IPS-18a (cell line): ENCODE data around the gene CCR5.
"Not testable (repeated sequence)": the region's sequence is repeated elsewhere in the genome, so short reads cannot be mapped to it uniquely, and the experiment has no call there.

Source experiments
- H3K27ac ChIP-seq: one replicate; pipeline ENCODE4 v1.5.1; 2013; ENCODE audit warnings: low read length
- H3K27me3 ChIP-seq: one replicate; pipeline ENCODE4 v1.6.1; 2013; ENCODE audit warnings: mild to moderate bottlenecking, low read length; ENCODE audit not compliant: control insufficient read depth, insufficient read depth
- H3K36me3 ChIP-seq: one replicate; pipeline ENCODE4 v1.6.1; 2013; ENCODE audit warnings: low read depth, low read length; ENCODE audit not compliant: control insufficient read depth
- H3K4me1 ChIP-seq: one replicate; pipeline ENCODE4 v1.6.1; 2013; ENCODE audit warnings: low read depth, low read length; ENCODE audit not compliant: control insufficient read depth
- H3K4me3 ChIP-seq: one replicate; pipeline ENCODE4 v1.5.1; 2013; ENCODE audit warnings: low read length
- H3K9ac ChIP-seq: one replicate; pipeline ENCODE4 v1.6.1; 2013; ENCODE audit warnings: mild to moderate bottlenecking, low read length, moderate library complexity
- H3K9me3 ChIP-seq: one replicate; pipeline ENCODE4 v1.6.1; 2013; ENCODE audit warnings: low read depth, low read length; ENCODE audit not compliant: control insufficient read depth

The CCR5 gene

DNA sequence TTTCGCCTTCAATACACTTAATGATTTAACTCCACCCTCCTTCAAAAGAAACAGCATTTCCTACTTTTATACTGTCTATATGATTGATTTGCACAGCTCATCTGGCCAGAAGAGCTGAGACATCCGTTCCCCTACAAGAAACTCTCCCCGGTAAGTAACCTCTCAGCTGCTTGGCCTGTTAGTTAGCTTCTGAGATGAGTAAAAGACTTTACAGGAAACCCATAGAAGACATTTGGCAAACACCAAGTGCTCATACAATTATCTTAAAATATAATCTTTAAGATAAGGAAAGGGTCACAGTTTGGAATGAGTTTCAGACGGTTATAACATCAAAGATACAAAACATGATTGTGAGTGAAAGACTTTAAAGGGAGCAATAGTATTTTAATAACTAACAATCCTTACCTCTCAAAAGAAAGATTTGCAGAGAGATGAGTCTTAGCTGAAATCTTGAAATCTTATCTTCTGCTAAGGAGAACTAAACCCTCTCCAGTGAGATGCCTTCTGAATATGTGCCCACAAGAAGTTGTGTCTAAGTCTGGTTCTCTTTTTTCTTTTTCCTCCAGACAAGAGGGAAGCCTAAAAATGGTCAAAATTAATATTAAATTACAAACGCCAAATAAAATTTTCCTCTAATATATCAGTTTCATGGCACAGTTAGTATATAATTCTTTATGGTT lies at the start of gene CCR5:
Gene CCR5, plus strand, starts transcription at position 108 of the 680 bp plus-strand sequence. CDS start 1,957 bp downstream, outside the sequence.
- Histone ChIP-seq H3K4me1 (peaks cover 4% of the 10 kb centered on the region), H3K9ac (no peak within 1 kb of the TSS), H3K4me3 (no peak within 1 kb of the TSS), H3K9me3 (no peaks in the 10 kb centered on the region), H3K36me3 (no peaks in the 10 kb centered on the region), H3K27me3 (no peaks in the 10 kb centered on the region), H3K27ac (no peak within 1 kb of the TSS)

DNA sequence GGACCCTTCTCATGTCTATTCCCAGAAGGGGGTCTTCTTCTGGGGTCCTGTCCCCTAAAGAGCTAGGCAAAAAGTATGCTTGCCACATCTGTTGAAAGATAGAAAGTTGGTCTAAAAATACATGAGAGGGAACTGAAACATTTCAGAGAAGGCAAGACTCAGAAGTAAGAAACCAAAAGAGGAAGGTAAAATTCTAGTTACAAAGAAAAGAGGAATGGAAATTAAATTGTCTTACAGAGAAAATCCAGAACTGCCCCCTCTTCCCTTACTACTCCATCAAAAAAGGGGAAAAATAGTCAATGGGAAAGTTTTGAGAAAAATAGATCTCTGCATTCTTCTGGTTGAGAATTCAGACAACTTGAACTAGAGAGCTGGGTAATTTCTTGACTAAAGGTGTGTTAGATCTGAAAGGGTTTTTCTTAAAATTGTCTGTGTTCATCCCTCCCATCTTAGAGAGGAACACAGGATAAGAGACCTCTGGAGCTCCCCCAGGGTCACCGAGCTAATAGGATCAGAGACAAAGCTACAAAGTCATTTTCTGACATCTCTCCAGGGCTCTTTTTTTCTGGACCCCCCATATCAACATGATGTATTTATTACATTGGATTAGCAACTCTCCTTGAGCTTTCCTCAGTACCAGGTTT lies 49.2 kb upstream of the CCR5 start:
- no peaks in the 10 kb centered on the region for H3K27me3 ChIP-seq
- H3K4me1 ChIP-seq: no peaks in the 10 kb centered on the region
- no peak overlapping the region for H3K4me3 ChIP-seq
- H3K27ac ChIP-seq: no peak overlapping the region
- no peak overlapping the region for H3K9ac ChIP-seq
- H3K9me3 ChIP-seq: no peaks in the 10 kb centered on the region
- H3K36me3 ChIP-seq: no peaks in the 10 kb centered on the region

DNA sequence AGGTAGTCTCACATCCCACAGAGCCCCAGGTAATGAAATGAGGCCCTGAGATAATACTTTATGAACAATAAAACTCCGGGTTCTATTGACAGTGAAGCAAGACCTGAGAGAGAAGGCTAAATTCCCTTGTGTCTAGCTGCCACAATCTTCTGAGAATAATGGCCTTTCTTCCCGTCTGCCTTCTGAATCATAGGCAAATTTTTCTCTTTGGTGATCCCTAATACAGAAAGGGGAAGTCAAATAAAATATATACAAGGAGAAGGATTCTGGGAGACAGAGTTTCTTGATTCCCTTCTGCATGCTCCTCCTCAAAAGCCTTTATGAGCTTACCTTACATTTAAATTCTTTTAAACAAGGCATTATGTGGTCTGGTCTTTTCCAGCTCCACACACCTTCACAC lies 46.7 kb upstream of the CCR5 start:
- Histone ChIP-seq H3K9me3 (no peaks in the 10 kb centered on the region), H3K27me3 (no peaks in the 10 kb centered on the region), H3K27ac (no peak overlapping the region), H3K9ac (no peak overlapping the region), H3K4me3 (no peak overlapping the region), H3K36me3 (no peaks in the 10 kb centered on the region), H3K4me1 (no peaks in the 10 kb centered on the region)

DNA sequence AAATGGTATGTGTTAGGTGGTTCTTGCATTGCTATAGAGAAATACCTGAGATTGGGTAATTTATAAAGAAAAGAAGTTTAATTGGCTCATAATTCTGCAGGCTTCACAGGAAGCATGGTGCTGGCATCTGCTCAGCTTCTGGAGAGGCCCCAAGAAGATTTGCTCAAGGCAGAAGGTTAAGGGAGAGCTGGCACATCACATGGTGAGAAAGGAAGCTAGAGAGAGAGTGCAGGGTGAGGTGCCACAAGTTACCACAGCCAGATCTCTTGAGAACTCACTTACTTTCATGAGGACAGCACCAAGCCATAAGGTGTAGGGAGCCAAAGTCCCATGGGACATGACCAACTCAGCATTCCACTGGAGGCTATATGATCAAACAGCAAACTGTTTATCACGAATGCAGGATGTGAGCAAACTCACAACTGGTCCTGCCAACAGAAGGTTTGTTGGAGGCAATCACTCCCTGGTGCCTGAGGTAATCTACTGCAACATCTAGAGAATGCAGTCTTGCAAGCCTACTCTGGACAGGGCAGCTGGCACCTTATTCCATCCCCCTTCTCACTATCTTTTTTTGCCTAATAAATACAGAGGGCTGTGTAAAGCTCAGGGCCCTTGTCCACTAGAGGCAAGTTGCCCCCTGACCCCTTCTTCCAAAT lies 45.0 kb upstream of the CCR5 start:
- Histone ChIP-seq H3K4me3 (no peak overlapping the region), H3K27me3 (no peaks in the 10 kb centered on the region), H3K9ac (no peak overlapping the region), H3K4me1 (no peaks in the 10 kb centered on the region), H3K27ac (no peak overlapping the region), H3K9me3 (no peaks in the 10 kb centered on the region), H3K36me3 (no peaks in the 10 kb centered on the region)

DNA sequence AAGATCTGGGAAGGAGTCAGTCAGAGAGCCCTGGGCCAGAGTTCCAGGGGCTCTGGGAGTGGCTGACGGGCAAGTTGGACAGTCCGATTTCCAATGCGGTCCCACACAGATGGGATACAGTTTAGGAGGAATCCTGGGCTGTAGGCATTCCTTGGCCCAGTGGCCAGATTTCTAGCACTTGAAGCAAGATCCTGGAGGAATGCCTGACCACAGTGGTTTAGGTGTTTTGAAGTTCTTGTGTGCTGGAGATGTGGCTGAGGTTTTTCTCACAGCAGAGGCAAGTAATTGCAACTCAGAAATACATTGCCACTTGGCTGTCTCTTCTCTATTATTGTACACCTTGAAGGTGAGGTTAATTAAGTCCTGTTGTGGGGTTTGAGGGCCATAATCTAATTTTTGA lies 40.1 kb upstream of the CCR5 start:
- not testable (repeated sequence) for H3K4me3 ChIP-seq, H3K36me3 ChIP-seq, H3K9me3 ChIP-seq, H3K27ac ChIP-seq, H3K4me1 ChIP-seq, H3K9ac ChIP-seq, H3K27me3 ChIP-seq

DNA sequence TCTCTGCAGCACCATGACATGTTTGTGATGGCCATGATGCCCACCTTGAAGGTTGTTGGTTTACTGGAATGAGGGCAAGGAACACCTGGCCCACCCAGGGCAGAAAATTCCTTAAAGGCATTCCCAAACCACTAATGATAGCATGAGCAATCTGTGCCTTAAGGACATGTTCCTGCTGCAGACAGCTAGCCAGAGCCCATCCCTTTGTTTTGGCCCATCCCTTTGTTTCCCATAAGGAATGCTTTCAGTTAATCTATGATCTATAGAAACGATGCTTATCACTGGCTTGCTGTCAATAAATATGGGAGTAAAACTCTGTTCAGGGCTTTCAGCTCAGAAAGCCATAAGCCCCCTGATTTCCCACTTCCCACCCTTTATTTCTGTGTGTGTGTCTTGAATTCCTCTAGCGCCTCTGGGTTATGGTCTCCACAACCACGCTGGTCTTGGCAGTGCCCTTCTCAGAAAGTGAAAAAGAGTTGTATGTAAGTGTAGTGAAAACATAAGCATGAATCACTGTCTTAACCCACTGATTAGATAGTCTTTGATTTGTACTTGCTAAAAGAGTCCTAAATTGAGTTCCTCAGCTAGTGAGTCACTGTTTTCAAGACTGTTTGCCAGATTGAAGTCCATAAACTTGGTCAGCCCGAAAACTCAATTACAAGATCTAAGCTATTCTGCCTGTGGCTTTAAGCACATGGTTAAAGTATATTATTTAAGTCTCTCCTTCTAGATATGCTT lies 35.8 kb upstream of the CCR5 start:
- Histone ChIP-seq H3K4me1 (no peaks in the 10 kb centered on the region), H3K9ac (no peak overlapping the region), H3K27ac (no peak overlapping the region), H3K36me3 (no peaks in the 10 kb centered on the region), H3K27me3 (no peaks in the 10 kb centered on the region), H3K4me3 (no peak overlapping the region), H3K9me3 (peaks cover 12% of the 10 kb centered on the region)

DNA sequence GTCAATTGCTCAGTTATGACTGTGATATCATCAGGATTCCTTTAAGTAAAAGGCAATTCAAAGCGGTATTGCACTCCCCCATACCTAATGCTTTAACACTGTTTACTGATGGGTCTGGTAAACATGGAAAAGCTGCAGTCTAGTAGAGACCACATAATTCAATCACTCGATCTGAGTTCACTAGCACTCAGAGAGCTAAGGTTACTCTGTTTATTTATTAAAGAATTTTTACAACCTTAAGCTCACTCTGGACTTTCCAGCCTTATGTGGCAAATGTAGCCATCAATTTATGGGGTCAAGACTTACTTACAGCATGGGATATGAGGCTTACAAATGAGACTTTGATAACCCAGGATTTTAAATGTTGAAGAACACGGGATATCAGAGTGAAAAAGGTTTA lies 35.2 kb upstream of the CCR5 start:
- no peak overlapping the region for H3K27ac ChIP-seq

DNA sequence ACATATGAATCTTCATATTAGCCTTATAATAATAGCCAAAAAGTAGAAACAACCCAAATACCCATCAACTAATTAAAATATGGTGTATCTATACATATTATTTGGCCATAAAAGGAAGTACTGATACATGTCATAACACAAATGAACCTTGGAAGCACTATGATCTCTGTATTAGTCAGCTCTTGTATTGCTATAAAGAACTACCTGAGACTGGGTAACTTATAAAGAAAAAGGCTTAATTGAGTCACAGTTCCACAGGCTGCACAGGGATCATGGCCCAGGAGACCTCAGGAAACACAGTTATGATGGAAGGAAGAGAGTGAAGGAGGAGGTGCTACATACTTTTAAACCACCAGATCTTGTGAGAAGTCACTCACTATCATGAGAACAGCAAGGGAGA lies 32.8 kb upstream of the CCR5 start:
- Histone ChIP-seq H3K27me3 (no peaks in the 10 kb centered on the region), H3K4me3 (no peak overlapping the region), H3K36me3 (no peaks in the 10 kb centered on the region), H3K4me1 (no peaks in the 10 kb centered on the region), H3K9me3 (peaks cover 17% of the 10 kb centered on the region), H3K27ac (no peak overlapping the region), H3K9ac (no peak overlapping the region)

More for the DNA sequence above, 35.2 kb upstream of the CCR5 start:
- Histone ChIP-seq H3K9me3 (peaks cover 12% of the 10 kb centered on the region), H3K36me3 (no peaks in the 10 kb centered on the region), H3K9ac (no peak overlapping the region), H3K27me3 (no peaks in the 10 kb centered on the region), H3K4me1 (no peaks in the 10 kb centered on the region), H3K4me3 (no peak overlapping the region)

DNA sequence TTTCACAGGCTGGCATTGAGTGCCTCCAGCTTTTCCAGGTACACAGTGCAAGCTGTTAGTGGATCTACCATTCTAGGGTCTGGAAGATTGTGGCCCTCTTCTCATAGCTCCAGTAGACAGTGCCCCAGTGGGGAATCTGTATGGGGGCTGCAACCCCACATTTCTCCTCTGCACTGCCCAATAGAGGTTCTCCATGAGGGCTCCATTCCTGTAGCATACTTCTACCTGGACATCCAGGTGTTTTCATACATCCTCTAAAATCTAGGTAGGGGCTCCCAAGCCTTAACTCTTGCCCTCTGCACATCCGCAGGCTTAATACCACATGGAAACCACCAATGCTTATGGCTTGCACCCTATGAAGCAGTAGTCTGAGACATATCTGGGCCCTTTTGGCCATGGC lies 31.9 kb upstream of the CCR5 start:
- H3K27ac ChIP-seq: no peak overlapping the region
- no peaks in the 10 kb centered on the region for H3K27me3 ChIP-seq
- H3K9me3 ChIP-seq: peaks cover 17% of the 10 kb centered on the region
- no peak overlapping the region for H3K4me3 ChIP-seq
- no peaks in the 10 kb centered on the region for H3K4me1 ChIP-seq
- H3K9ac ChIP-seq: no peak overlapping the region
- no peaks in the 10 kb centered on the region for H3K36me3 ChIP-seq

DNA sequence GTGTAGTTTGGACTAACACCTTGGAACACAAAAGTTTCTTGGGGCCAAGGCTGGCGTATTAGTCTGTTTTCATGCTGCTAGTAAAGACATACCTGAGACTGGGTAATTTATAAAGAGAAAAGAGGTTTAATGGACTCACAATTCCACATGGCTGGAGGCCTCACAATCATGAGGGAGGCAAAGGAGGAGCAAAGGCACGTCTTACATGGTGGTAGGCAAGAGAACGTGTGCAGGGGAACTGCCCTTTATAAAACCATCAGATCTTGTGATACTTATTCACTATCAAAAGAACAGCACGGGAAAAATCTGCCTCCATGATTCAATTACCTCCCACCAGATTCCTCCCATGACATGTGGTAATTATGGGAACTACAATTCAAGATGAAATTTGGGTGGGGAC lies 26.3 kb upstream of the CCR5 start:
- H3K36me3 ChIP-seq: no peaks in the 10 kb centered on the region
- H3K4me1 ChIP-seq: no peaks in the 10 kb centered on the region
- peaks cover 8% of the 10 kb centered on the region for H3K9me3 ChIP-seq
- no peak overlapping the region for H3K4me3 ChIP-seq
- no peak overlapping the region for H3K27ac ChIP-seq
- H3K27me3 ChIP-seq: no peaks in the 10 kb centered on the region
- no peak overlapping the region for H3K9ac ChIP-seq

DNA sequence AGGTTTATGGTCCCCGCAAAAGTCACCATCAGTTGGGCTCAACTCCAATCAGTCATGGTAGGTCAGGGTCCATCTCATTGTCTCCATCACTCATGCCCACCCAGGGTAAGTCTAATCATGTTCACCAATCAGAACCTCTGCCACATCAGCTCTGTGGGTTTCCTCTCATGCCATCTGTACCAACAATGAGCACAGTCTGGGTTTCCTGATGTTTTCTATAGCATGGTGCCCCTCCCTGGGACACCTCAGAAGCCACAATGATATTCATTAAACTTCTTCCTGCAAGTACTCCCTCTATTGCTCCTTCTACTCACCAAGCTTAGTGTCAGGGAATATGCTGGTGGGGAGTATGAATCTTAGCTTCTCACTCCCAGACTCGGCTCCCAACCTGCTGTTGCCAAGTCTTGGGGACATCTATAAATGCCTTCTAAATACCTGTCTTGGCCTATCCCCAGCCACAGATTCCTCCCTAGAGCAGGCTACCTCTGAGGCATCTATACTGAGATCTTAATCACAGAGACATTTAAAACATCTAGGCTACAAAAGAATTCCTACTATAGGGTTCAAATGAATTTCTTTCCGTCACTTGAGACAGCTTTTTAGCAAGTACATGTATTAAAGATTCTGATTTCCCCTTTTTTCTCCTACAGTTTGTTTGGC lies 21.8 kb upstream of the CCR5 start:
- Histone ChIP-seq H3K27ac (no peak overlapping the region), H3K9ac (no peak overlapping the region), H3K36me3 (no peaks in the 10 kb centered on the region), H3K9me3 (peaks cover 3% of the 10 kb centered on the region), H3K4me1 (no peaks in the 10 kb centered on the region), H3K4me3 (no peak overlapping the region), H3K27me3 (no peaks in the 10 kb centered on the region)
